Activated CD8-positive, alpha-beta memory T cell treated with anti-CD3 and anti-CD28 coated beads, Interleukin-2, amount 50 U/mL, for 24 hours (primary cell): ENCODE data around the gene USP17L19.
"Not testable (repeated sequence)": the region's sequence is repeated elsewhere in the genome, so short reads cannot be mapped to it uniquely, and the experiment has no call there.

Experiments used
- DNase-seq: peaks from one replicate; pipeline ENCODE4 v3.0.0-alpha.2; 2020; ENCODE audit errors: extremely low read depth

Gene USP17L19

GRCh38 chr4:9253078-9253477, at the start of gene USP17L19:
USP17L19 (plus strand) TSS chr4:9253378; CDS start chr4:9253378, 0 bp downstream.
- DNase-seq = not testable (repeated sequence)

- DNase-seq = not testable (repeated sequence)
These were observed 42.8 kb upstream of the USP17L19 start, which contains the start of gene USP17L10 for GRCh38 chr4:9210357-9210756. USP17L10 (plus strand) TSS chr4:9210657; CDS start chr4:9210657, 0 bp downstream.

- not testable (repeated sequence) for DNase-seq
These were observed 38.5 kb upstream of the USP17L19 start for GRCh38 chr4:9214701-9215100.

- not testable (repeated sequence) for DNase-seq
These were observed 38.1 kb upstream of the USP17L19 start, which contains the start of gene USP17L11 for GRCh38 chr4:9215105-9215504. USP17L11 (plus strand) TSS chr4:9215405; CDS start chr4:9215405, 0 bp downstream.

- DNase-seq = not testable (repeated sequence)
These were observed 33.3 kb upstream of the USP17L19 start, which contains the start of gene USP17L12 for GRCh38 chr4:9219852-9220251. USP17L12 (plus strand) TSS chr4:9220152; CDS start chr4:9220152, 0 bp downstream.

GRCh38 chr4:9224596-9224995, 28.6 kb upstream of the USP17L19 start, which contains the start of gene USP17L13:
USP17L13 (plus strand) TSS chr4:9224896; CDS start chr4:9224896, 0 bp downstream.
- not testable (repeated sequence) for DNase-seq

- DNase-seq = not testable (repeated sequence)
These were observed 22.9 kb upstream of the USP17L19 start for GRCh38 chr4:9230249-9230648.

GRCh38 chr4:9234085-9234484, 19.1 kb upstream of the USP17L19 start, which contains the start of gene USP17L15:
USP17L15 (plus strand) TSS chr4:9234385; CDS start chr4:9234385, 0 bp downstream.
- DNase-seq = not testable (repeated sequence)

GRCh38 chr4:9238461-9238860, 14.7 kb upstream of the USP17L19 start:
- not testable (repeated sequence) for DNase-seq

- not testable (repeated sequence) for DNase-seq
These were observed 9.6 kb upstream of the USP17L19 start, which contains the start of gene USP17L17 for GRCh38 chr4:9243579-9243978. USP17L17 (plus strand) TSS chr4:9243879; CDS start chr4:9243879, 0 bp downstream.

- DNase-seq = not testable (repeated sequence)
These were observed 5.1 kb upstream of the USP17L19 start, which contains the start of gene USP17L18 for GRCh38 chr4:9247953-9248680. USP17L18 (plus strand) TSS chr4:9248630; CDS start chr4:9248630, 0 bp downstream.

GRCh38 chr4:9257824-9258223, 4.6 kb downstream of the USP17L19 start, which contains the start of gene USP17L20:
USP17L20 (plus strand) TSS chr4:9258124; CDS start chr4:9258124, 0 bp downstream.
- DNase-seq = not testable (repeated sequence)

- not testable (repeated sequence) for DNase-seq
These were observed 9.4 kb downstream of the USP17L19 start, which contains the start of gene USP17L21 for GRCh38 chr4:9262572-9262971. USP17L21 (plus strand) TSS chr4:9262872; CDS start chr4:9262872, 0 bp downstream.

GRCh38 chr4:9267319-9267718, 14.1 kb downstream of the USP17L19 start, which contains the start of gene USP17L22:
USP17L22 (plus strand) TSS chr4:9267619; CDS start chr4:9267619, 0 bp downstream.
- not testable (repeated sequence) for DNase-seq

GRCh38 chr4:9271719-9272118, 18.5 kb downstream of the USP17L19 start:
- DNase-seq = not testable (repeated sequence)
